DMS 273 (cell line): ENCODE measurements around the gene AKNA.

Experiments used
- DNase-seq: peaks from one replicate; lab custom pipeline; 2025; ENCODE audit not compliant: unreplicated experiment; lab: John Stamatoyannopoulos, UW

The AKNA gene

DNA sequence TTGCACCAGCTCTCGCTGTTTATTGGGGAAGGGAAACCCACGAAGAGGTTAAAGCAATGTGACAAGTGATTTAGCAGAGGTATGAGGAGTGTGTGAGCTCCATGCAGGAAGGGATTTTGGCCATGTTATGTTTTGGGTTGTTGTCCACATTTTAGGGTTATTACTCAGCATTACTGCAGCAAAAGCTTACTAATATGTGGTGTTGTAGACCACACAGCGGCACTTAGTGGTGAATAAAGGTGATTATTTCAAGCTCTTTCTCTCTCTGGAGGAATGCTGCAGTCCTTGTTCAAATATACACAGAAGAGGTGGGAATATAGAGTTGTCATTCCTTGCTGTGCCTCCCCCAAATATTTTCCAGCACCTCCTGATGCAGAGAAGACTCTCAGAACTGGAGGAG is 29.7 kb upstream of the AKNA start:
- DNase-seq = no peak

DNA sequence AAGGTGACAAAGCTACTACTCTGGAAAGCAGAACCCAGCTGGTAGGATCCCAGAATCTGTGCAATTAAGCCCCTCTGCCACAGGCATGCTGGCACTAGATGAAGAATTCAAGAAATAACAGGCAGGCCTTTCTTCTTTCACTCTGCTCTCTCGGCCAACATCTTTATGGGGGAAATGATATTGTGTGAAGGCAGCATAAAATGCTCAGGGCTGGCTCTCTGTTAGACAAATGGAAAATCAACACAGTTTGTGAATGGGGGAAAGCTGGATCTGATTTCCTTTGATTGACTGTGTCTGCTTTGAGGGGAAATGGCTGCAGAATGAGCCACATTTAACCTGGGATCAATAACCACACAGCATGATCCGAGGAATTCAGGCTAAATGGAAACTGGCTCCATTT is 29.1 kb upstream of the AKNA start:
- no peak for DNase-seq

DNA sequence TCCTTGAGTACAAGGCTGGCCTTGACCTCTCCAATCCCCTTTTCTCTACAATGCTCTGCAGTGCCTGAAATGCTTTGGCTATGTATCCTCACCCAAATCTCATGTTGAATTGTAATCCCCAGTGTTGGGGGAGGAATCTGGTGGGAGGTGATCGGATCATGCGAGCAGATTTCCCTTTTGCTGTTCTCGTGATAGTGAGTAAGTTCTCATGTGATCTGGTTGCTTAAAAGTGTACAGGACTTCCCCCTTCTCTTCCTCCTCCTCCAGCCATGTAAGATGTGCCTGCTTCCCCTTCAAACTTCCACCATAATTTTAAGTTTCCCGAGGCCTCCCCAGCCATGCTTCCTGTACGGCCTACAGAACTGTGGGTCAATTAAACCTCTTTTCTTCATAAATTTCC is 28.5 kb upstream of the AKNA start:
- no peak for DNase-seq

DNA sequence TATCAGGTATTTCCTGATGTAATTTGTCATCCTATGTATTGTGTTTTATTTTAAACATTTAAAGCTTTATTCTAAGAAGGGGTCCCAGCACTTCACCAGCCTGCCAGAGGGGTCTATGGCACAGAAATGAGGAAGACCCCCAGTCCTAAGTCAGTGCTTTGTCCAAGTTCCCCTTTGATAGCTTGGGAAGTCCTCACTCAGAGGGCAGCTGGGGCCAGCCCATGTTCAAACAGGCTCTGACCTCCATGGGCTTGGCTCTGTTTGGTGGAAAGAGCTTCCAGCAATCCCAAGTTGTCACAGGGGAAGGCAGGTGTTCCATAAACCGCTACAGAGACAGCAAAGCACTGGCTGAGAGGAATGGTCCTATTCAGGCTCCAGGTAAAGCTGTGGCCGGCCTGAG is 26.6 kb upstream of the AKNA start:
- DNase-seq = no peak

GRCh38 chr9:114413861-114414301 is 26.1 kb upstream of the AKNA start:
- no peak for DNase-seq

- DNase-seq = peak; percentile 77
Measured at GRCh38 chr9:114412048-114412683, 24.4 kb upstream of the AKNA start.

DNA sequence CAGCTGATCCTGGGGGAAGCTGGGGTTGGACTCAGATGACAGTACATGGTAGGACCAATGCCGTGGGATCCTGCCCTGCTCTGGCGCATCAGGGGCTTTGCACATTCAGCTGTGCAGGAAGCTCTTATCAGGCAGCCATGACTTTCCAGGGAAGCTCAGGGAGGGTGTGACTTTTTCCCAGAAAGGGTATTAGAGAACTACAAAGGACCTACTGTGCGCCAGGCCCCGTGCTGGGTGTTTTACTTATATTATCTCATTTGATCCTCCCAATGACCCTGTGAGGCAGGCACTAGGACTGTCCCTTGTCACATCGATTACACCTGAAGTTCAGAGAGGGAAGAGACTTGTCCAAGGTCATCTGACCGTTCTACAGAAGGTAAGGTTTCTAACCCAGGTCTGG is 23.7 kb upstream of the AKNA start:
- DNase-seq = no peak

- peak; percentile 10 for DNase-seq
Measured at GRCh38 chr9:114410910-114411309, 23.1 kb upstream of the AKNA start.

DNA sequence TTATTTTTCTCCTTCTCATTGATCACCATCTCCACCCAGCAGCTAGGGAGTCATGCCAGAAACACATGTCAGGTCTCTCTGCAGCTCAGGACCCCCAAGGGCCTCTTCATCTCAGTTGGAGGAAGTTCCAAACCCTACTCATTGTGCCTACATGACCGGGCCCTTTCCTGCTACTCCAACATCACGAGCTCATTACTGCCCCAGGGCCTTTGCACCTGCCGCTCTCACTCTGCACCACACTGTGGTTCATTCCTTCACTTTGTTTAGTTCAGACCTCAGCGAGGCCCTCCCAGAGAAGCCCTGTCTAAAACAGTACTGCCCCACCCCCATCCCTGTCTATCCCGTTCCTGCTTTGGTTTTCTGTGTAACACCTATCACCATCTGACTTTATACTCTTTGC is 22.1 kb upstream of the AKNA start:
- DNase-seq = no peak

- DNase-seq = peak; percentile 25
Measured at GRCh38 chr9:114409103-114409780, 21.5 kb upstream of the AKNA start.

DNA sequence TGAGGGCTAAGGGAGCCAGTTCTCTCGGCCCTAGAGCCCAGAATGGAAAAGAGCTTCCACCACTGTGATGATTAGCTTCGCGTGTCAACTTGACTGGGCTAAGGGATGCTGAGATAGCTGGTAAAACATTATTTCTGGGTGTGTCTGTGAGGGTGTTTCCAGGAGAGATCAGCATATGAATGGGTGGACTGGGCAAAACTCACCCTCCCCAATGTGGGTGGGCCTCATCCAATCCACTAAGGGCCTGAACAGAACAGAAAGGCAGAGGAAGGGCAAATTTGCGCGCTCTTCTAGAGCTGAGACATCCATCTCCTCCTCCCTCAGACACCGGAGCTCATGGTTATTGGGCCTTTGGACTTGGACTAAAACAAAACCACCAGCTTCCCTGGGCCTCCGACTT is 20.9 kb upstream of the AKNA start:
- DNase-seq = no peak

GRCh38 chr9:114407889-114408288 is 20.1 kb upstream of the AKNA start:
- DNase-seq = no peak

- DNase-seq = no peak
Measured at GRCh38 chr9:114406441-114406840, 18.7 kb upstream of the AKNA start.

DNA sequence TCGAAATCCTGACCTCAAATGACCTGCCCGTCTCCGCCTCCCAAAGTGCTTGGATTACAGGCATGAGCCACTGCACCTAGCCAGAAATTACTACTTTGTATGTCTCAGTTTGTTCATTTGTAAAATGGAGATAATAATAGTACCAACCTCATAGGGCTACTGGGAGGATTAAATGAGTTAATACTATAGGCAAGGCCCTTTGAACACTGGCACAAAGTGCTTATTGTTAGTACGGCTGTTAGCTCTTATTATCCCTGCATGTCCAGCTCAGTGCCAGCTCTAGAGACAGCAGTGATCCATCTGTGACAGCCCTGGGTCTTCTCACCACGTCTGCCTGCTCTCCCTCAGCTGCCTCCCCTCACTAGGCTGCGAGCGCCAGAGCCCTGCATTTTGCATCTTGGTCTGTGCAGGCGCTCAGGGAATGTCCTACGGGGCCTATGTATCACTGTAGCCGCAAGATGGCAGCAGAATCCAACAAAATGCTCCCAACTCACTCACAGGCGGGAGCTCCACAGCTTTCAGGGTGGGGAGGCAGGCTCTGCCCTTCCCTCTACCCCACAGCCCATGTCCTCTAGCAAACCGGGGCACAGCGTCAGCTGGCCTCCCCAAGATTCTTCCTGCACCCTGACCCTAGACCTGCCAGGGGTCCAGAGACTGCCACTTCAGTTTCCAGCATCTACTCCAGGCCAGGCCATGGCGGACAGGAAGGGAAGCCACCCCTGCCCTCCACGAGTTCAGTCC is 17.7 kb upstream of the AKNA start:
- DNase-seq = peak; percentile 86

GRCh38 chr9:114404531-114404930 is 16.7 kb upstream of the AKNA start:
- no peak for DNase-seq

DNA sequence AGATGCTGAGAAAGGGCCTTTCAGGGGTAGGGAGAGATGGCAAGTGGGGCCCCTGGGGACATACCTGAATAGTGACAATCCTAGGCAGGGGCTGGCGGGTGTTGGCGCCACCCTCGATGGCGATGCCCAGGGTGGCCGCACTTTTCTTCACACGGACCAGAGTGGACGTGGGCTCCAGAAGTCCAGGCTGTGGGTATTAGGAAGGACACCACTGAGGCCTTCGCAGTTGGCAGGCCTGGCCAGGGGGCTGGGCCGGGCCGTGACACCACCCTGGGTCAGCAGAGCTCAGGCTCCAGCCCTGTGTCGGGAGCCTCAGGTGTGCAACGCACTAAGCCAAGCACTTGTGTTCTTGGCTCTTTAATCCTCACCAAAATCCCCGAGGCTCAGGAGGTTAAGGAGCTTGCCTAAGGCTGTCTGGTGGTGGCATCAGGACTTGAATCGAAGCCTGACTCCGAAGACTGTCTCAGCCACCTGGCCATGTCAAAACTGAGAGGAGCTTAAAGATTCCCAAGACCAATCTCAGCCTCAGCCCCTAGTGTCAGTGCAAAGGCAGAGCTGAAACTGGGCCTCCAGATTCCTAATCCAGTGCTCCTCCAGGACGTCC is 15.5 kb upstream of the AKNA start:
- no peak for DNase-seq

DNA sequence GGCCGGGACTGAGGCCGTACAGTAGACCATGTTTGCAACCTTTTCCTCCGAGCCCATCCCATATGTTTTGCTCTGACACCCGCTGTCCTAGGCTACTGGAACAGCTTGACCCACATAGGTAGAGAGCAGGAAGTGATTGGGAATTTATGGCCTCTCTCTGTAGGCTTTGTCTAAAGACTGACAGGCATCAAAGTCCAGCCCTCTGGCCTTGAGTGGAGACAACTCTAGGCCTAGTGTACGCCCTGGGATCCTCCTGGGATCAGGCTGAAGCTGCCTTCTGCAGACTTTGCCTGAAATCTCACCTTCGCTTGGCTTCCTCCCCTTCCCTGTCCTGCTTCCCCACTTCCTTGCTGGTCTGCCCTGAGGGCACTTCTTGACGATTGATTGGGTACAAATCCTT is 13.6 kb upstream of the AKNA start:
- DNase-seq = no peak

- no peak for DNase-seq
Measured at GRCh38 chr9:114400772-114401171, 13.0 kb upstream of the AKNA start.

DNA sequence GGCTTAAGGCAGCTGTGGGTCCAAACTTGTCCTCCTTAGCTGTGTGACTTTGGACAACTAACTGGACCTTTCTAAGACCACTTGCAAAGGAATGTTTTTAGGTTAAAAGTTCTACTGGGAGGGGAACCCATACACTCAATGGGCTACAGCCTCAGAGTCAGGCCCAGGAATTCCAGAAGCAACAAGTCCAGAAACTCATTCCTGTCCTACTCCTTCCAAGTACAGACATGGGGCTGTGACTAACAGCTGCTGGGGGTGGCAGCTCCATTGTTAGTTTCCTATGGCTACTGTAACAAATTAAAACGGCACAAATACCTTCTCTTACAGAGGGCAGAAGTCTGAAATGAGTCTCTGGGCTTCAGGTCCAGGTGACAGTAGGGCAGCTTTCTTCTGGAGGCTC is 12.4 kb upstream of the AKNA start:
- no peak for DNase-seq

DNA sequence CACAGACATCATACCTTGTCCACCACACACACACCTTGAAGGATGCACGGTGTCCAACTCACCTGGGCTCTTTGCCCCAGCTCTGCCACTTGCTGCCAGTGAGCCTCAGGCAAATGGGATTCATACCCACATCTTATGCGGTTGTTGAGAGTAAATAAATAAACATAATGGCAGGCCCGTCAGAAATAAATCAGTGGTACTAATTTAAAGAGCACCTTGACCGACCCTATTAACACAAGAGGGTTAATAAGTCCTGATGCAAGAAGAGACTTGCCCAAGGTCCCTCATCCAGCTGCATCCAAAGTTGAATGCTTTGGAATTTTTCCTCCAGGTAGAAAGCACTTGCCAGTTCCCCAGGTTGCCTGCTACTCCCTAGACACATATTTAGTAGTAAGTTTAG is 11.6 kb upstream of the AKNA start:
- DNase-seq = no peak

DNA sequence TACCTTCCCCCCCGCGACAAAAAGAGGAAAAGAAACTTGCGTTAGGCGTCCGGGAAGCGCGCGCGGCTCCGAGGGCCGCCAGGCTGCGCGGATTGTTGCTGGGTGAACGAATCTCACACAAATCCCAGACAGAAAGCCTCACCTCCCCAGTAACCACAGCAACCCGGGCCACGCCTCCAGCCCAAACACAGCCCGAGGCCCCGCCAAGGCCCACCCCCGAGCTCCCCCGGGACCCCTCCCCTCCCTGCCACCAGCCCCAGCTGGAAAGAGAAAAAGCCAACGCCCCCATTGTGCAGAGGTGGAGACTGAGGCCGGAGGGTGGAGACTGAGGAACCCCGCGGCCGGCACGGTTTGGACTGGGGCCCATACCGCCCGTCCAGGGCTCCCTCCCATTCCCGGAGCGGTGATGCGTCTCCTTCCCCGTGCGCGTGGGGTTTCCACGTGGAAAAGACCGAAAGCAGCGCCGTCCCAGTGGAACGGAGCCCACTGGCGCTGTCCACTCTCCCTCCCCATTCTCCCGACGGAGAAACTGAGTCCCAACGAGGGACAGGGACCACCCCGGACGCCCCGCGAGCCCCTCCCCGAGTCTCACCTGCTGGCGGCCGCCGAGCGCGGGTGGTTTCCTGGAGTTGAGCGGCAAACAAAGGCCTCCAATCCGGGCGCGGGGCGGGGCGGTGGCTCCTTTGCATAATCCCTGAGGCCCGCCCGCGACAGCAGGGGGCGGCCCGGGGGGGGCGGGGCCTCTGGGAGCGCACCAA is 10.2 kb upstream of the AKNA start:
- DNase-seq = peak; percentile 96
